HFF-Myc (cell line): ENCODE results near the gene CSNK2A2.

Experiments
- DNase-seq: peaks from one replicate; pipeline ENCODE4 v3.0.0-alpha.2; 2011; ENCODE audit warnings: low read depth; ENCODE audit errors: extremely low read depth
- H3K4me3 ChIP-seq: replicated peaks from 2 replicates; pipeline ENCODE4 v1.5.1; 2011; ENCODE audit warnings: low read depth, mild to moderate bottlenecking, control low read depth, low read length
- TF ChIP-seq, protein P1 (sequence below): IDR thresholded peaks from 2 replicates; pipeline ENCODE4 v1.5.1; 2012; ENCODE audit warnings: mild to moderate bottlenecking, low read depth, low read length, control low read depth; ENCODE audit errors: missing control alignments

Gene CSNK2A2

DNA sequence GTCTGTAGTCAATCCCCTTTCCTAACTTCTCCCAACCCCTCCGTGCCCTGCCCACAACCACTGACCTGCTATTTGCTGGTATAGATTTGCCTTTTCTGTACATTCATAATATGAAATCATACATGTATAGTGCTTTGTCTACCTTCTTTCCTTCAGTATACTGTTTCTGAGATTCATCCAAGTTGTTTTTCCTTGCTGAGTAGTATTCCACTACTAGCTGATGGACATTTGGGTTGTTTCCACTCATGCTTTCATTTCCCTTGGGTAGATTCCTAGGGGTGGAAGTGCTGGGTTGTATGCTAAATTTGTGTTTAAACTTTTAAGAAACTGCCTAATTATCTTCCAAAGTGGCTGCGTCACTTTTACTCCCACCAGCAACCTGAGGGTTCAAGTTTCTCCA, 27.7 kb downstream of the CSNK2A2 start:
- no peak for DNase-seq
- TF ChIP-seq, protein P1, sequence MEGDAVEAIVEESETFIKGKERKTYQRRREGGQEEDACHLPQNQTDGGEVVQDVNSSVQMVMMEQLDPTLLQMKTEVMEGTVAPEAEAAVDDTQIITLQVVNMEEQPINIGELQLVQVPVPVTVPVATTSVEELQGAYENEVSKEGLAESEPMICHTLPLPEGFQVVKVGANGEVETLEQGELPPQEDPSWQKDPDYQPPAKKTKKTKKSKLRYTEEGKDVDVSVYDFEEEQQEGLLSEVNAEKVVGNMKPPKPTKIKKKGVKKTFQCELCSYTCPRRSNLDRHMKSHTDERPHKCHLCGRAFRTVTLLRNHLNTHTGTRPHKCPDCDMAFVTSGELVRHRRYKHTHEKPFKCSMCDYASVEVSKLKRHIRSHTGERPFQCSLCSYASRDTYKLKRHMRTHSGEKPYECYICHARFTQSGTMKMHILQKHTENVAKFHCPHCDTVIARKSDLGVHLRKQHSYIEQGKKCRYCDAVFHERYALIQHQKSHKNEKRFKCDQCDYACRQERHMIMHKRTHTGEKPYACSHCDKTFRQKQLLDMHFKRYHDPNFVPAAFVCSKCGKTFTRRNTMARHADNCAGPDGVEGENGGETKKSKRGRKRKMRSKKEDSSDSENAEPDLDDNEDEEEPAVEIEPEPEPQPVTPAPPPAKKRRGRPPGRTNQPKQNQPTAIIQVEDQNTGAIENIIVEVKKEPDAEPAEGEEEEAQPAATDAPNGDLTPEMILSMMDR, result no peak
- no peak overlapping the region for H3K4me3 ChIP-seq

DNA sequence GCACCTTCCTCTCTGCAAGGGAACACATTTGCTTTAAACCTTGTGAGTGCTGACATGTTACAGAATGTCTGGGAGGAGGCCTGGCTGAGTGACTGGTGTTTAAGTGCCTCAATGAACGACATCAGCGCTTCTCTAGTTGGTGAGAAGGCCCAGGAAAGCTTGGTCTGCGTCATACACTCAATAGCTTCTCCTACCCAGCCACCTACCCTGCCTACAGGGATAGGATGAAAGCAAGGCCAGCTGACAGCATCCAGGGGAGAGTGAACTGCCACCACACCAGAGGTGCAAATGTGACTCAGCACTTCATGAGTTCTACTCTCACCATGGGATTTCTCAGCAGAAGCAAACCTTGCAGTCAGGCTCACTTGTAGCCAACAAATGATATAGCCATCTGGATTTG, 37.1 kb downstream of the CSNK2A2 start:
- TF ChIP-seq, protein P1, result no peak
- no peak for DNase-seq
- no peak overlapping the region for H3K4me3 ChIP-seq

DNA sequence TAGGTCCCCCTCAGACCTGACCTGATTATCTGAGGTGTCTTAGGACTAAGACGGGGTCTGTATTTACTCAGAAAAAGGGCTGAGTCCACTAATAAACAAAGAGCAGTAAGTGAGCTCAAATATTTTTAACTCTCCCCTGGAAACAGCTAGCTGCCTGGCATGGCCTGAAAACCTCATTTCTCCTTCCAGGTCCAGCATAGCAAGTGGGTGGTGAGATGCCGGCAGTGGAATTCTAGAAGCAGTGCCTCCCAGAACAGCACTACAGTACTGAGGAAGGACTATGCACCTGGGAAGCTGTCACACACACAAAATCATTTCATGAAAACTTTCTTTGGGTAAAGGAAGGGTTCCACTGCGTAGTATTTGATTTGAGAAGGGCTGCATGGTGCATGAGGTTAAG, 39.2 kb downstream of the CSNK2A2 start:
- no peak overlapping the region for H3K4me3 ChIP-seq
- no peak for DNase-seq
- TF ChIP-seq, protein P1, result no peak

DNA sequence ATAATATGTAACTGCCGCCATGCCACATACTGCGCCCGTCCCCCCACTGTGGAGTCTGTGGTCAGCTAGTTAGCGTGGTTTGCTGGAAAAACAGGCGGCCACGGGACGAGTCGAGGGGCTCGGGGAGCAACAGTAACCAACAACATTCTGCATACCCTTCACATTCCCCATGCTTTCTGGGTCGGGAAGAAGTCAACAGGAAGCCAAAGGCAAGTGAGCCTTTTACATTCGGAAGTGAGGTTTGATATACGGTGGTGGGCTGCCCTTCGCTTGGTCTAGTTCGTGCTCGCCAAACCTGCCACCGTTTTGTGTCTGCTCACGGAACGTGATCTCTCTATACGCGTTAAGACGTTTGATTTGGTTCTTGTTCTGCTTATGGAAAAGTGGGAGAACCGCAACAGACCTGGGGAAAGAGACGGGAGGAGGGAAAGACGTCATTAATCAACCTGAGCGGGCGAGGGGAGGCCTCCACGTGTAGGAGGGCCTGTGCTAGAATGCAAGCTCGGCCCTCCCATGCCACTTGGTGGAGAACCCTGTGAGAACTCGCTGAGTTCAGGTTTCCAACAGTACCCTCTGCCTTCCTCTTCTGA, 39.9 kb downstream of the CSNK2A2 start:
- no peak overlapping the region for H3K4me3 ChIP-seq
- no peak for DNase-seq
- TF ChIP-seq, protein P1, result no peak

DNA sequence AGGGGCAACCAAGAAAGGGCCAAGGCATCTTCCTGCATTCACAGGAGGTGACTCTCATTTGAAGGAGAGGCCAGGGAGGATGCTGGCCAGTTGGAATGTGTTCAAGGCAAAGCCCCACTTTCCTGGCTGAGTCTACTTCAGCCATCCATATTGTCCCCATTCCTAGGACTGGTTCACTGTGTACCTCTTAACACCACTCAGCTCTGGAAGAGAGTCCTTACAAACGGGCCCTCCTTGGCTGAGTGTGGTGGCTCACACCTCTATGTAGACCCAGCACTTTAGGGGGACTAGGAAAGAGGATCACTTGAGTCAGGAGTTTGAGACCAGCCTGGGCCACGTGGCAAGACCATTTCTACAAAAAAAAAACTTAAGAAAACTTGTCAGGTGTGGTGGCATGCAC, 40.7 kb downstream of the CSNK2A2 start:
- TF ChIP-seq, protein P1, result no peak
- DNase-seq, result no peak
- H3K4me3 ChIP-seq, result no peak overlapping the region

DNA sequence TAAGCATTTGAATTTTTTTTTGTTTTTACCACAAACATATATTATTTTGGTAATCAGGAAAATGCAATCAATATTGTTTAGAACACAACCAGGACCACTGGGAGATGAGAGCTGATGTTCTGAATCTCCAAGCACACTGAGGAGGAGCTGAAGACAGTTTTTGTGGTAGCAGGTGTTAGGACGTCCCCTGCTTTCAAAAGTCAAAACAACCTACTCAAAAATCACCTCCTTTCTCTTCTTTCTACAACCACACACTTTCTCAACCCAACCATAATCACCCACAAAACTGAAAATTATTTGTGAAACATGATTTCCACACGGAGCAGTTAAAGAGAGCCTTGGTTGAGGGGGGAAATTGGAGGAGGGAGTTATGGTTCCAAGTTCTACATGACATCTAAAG, 42.1 kb downstream of the CSNK2A2 start:
- H3K4me3 ChIP-seq, result no peak overlapping the region
- DNase-seq, result no peak
- TF ChIP-seq, protein P1, result no peak

DNA sequence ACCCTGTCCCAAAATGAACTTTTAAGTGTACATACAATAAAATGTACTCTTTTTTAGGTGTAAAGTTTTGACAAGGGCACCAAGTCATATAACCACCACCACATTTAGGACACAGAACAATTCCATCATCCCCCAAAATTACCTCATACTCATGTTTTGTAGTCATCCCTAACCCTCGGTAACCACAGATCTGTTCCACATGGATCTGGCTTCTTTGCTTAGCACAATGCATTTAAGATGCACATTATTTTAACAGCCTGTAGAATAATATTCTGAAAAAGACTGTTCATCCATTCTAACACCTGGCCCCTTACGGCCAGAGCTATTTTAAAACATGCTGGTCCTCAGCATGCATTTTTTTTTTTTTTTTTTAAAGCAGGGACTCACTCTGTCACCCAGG, 43.6 kb downstream of the CSNK2A2 start:
- no peak overlapping the region for H3K4me3 ChIP-seq
- peak; percentile 4 for DNase-seq
- TF ChIP-seq, protein P1, result no peak
